ENCODE data around the gene CBFA2T3.

Gene CBFA2T3

GRCh38 chr16:88850531-88851199, 126.3 kb downstream of the CBFA2T3 start:
- H3K36me3 ChIP-seq (ENCODE audit: insufficient read depth, low read length) = no peaks in the 10 kb centered on the region
- H3K9ac ChIP-seq (ENCODE audit: low read depth, low read length, poor library complexity, severe bottlenecking) = no peak overlapping the region
- H3F3A ChIP-seq (ENCODE audit: low read depth) = no peaks in the 10 kb centered on the region
- no peaks in the 10 kb centered on the region for H3K27me3 ChIP-seq (ENCODE audit: insufficient read depth, low read length, poor library complexity, severe bottlenecking)
- no peaks in the 10 kb centered on the region for H3K79me2 ChIP-seq (ENCODE audit: insufficient read depth, low read length)
- H3K9me3 ChIP-seq (ENCODE audit: insufficient read depth, low read depth, low read length) = no peaks in the 10 kb centered on the region
- H3K4me2 ChIP-seq (ENCODE audit: low read depth, low read length, poor library complexity, severe bottlenecking) = no peak overlapping the region
- no peak overlapping the region for H3K4me3 ChIP-seq (ENCODE audit: low read length, poor library complexity, severe bottlenecking)
- H3K9me2 ChIP-seq (replicated peaks; ENCODE audit: low read depth, low read length) = no peaks in the 10 kb centered on the region
- TF ChIP-seq CTCF (conservative IDR thresholded peaks at IDR 0.05; ENCODE audit: low read length) (no peak), EZH2phosphoT487 (IDR thresholded peaks at IDR 0.05; ENCODE audit: borderline replicate concordance) (no peak)
- H4K20me1 ChIP-seq (ENCODE audit: insufficient read depth, low read length, poor library complexity, severe bottlenecking) = no peaks in the 10 kb centered on the region
- no peak overlapping the region for H2AFZ ChIP-seq (ENCODE audit: low read length)
- H3K4me1 ChIP-seq (ENCODE audit: insufficient read depth, low read length, poor library complexity, severe bottlenecking) = peaks cover 11% of the 10 kb centered on the region

GRCh38 chr16:88848557-88848956, 128.4 kb downstream of the CBFA2T3 start:
- Histone ChIP-seq H3K9ac (ENCODE audit: low read depth, low read length, poor library complexity, severe bottlenecking) (no peak overlapping the region), H3K4me2 (ENCODE audit: low read depth, low read length, poor library complexity, severe bottlenecking) (no peak overlapping the region), H3K4me1 (ENCODE audit: insufficient read depth, low read length, poor library complexity, severe bottlenecking) (no peaks in the 10 kb centered on the region), H3K4me3 (ENCODE audit: low read length, poor library complexity, severe bottlenecking) (no peak overlapping the region), H3K79me2 (ENCODE audit: insufficient read depth, low read length) (no peaks in the 10 kb centered on the region), H4K20me1 (ENCODE audit: insufficient read depth, low read length, poor library complexity, severe bottlenecking) (no peaks in the 10 kb centered on the region), H3K9me3 (ENCODE audit: insufficient read depth, low read depth, low read length) (no peaks in the 10 kb centered on the region), H3K36me3 (ENCODE audit: insufficient read depth, low read length) (no peaks in the 10 kb centered on the region), H2AFZ (ENCODE audit: low read length) (no peak overlapping the region), H3K9me2 (replicated peaks; ENCODE audit: low read depth, low read length) (no peaks in the 10 kb centered on the region), H3F3A (ENCODE audit: low read depth) (no peaks in the 10 kb centered on the region), H3K27me3 (ENCODE audit: insufficient read depth, low read length, poor library complexity, severe bottlenecking) (no peaks in the 10 kb centered on the region)
- TF ChIP-seq EZH2phosphoT487 (IDR thresholded peaks at IDR 0.05; ENCODE audit: borderline replicate concordance) = no peak
- TF ChIP-seq CTCF (conservative IDR thresholded peaks at IDR 0.05; ENCODE audit: low read length) = no peak

GRCh38 chr16:88847654-88848053, 129.4 kb downstream of the CBFA2T3 start:
- H3F3A ChIP-seq (ENCODE audit: low read depth) = no peaks in the 10 kb centered on the region
- no peaks in the 10 kb centered on the region for H3K9me2 ChIP-seq (replicated peaks; ENCODE audit: low read depth, low read length)
- H3K4me2 ChIP-seq (ENCODE audit: low read depth, low read length, poor library complexity, severe bottlenecking) = no peak overlapping the region
- TF ChIP-seq EZH2phosphoT487 (IDR thresholded peaks at IDR 0.05; ENCODE audit: borderline replicate concordance) (no peak), CTCF (conservative IDR thresholded peaks at IDR 0.05; ENCODE audit: low read length) (no peak)
- H3K4me3 ChIP-seq (ENCODE audit: low read length, poor library complexity, severe bottlenecking) = no peak overlapping the region
- H3K9ac ChIP-seq (ENCODE audit: low read depth, low read length, poor library complexity, severe bottlenecking) = no peak overlapping the region
- no peaks in the 10 kb centered on the region for H3K36me3 ChIP-seq (ENCODE audit: insufficient read depth, low read length)
- no peaks in the 10 kb centered on the region for H3K9me3 ChIP-seq (ENCODE audit: insufficient read depth, low read depth, low read length)
- H3K27me3 ChIP-seq (ENCODE audit: insufficient read depth, low read length, poor library complexity, severe bottlenecking) = no peaks in the 10 kb centered on the region
- H4K20me1 ChIP-seq (ENCODE audit: insufficient read depth, low read length, poor library complexity, severe bottlenecking) = no peaks in the 10 kb centered on the region
- no peak overlapping the region for H2AFZ ChIP-seq (ENCODE audit: low read length)
- no peaks in the 10 kb centered on the region for H3K79me2 ChIP-seq (ENCODE audit: insufficient read depth, low read length)
- no peaks in the 10 kb centered on the region for H3K4me1 ChIP-seq (ENCODE audit: insufficient read depth, low read length, poor library complexity, severe bottlenecking)

Data from Loucy (cell line).